GM18502 (cell line): ENCODE data around the gene SMAP1.
A peak's percentile ranks its signal among the peaks of the same experiment; 100 is the strongest.

Experiments
- ATAC-seq: cut with Tn5 transposase; IDR thresholded peaks from one replicate; pipeline ENCODE4 v1.9.1; 2021; ENCODE audit warnings: mild to moderate bottlenecking; ENCODE audit not compliant: unreplicated experiment, poor library complexity

The SMAP1 gene

GRCh38 chr6:70838907-70839285, 171.2 kb downstream of the SMAP1 start:
- ATAC-seq: no peak

GRCh38 chr6:70839286-70840266, 171.9 kb downstream of the SMAP1 start:
- ATAC-seq: peak; percentile 73

GRCh38 chr6:70841112-70841511, 173.4 kb downstream of the SMAP1 start:
- ATAC-seq: no peak

GRCh38 chr6:70842541-70842940, 174.9 kb downstream of the SMAP1 start:
- no peak for ATAC-seq

GRCh38 chr6:70843328-70843918, 175.7 kb downstream of the SMAP1 start:
- no peak for ATAC-seq

- ATAC-seq: no peak
Measured at GRCh38 chr6:70844301-70844700, 176.6 kb downstream of the SMAP1 start.

GRCh38 chr6:70846207-70846835, 178.6 kb downstream of the SMAP1 start:
- no peak for ATAC-seq

- no peak for ATAC-seq
Measured at GRCh38 chr6:70847106-70848084, 179.7 kb downstream of the SMAP1 start.

GRCh38 chr6:70849348-70850069, 181.8 kb downstream of the SMAP1 start:
- no peak for ATAC-seq

- ATAC-seq: no peak
Measured at GRCh38 chr6:70852667-70853246, 185.1 kb downstream of the SMAP1 start.

GRCh38 chr6:70857387-70858077, 189.8 kb downstream of the SMAP1 start:
- peak; percentile 100 for ATAC-seq

GRCh38 chr6:70860045-70860444, 192.4 kb downstream of the SMAP1 start:
- no peak for ATAC-seq

GRCh38 chr6:70860920-70861319, 193.2 kb downstream of the SMAP1 start:
- ATAC-seq: no peak

GRCh38 chr6:70863343-70863742, 195.7 kb downstream of the SMAP1 start:
- peak; percentile 42 for ATAC-seq

- ATAC-seq: no peak
Measured at GRCh38 chr6:70864401-70864800, 196.7 kb downstream of the SMAP1 start.

- no peak for ATAC-seq
Measured at GRCh38 chr6:70872469-70872868, 204.8 kb downstream of the SMAP1 start.

- no peak for ATAC-seq
Measured at GRCh38 chr6:70874181-70874913, 206.7 kb downstream of the SMAP1 start.

GRCh38 chr6:70879496-70879895, 211.8 kb downstream of the SMAP1 start:
- ATAC-seq: no peak
